Lung microvascular endothelial cell (primary cell): ENCODE measurements around the gene MCM9. TPM values are rescaled to one million over a fixed set of nuclear protein-coding genes. Genes with fewer than 3 reads are reported as not detected.
"Not testable (repeated sequence)": the region's sequence is repeated elsewhere in the genome, so short reads cannot be mapped to it uniquely, and the experiment has no call there.

Experiments used
- DNase-seq, 2 donors: peaks; one replicate each; pipeline versions ENCODE4 v3.0.0 to v3.0.0-alpha.2; 2010; ENCODE audit warnings: low read depth in 2 of 2
- total RNA-seq: library from RNA; depleted of rRNA; stranded (reverse); fragments of >200 nt; gene quantifications from 2 replicates; pipeline ENCODE4 v1.2.1, GENCODE V29; 2014

The MCM9 gene
- total RNA-seq, 1 donor from 2014 or later = 11.7 TPM

- no peak for DNase-seq
These were observed 164.1 kb downstream of the MCM9 start for GRCh38 chr6:118770835-118771234.

GRCh38 chr6:118770112-118770788, 164.7 kb downstream of the MCM9 start:
- DNase-seq = no peak

- DNase-seq = no peak
These were observed 166.0 kb downstream of the MCM9 start for GRCh38 chr6:118768904-118769325.

GRCh38 chr6:118768441-118768840, 166.5 kb downstream of the MCM9 start:
- DNase-seq = no peak

- DNase-seq = not testable (repeated sequence)
These were observed 169.6 kb downstream of the MCM9 start for GRCh38 chr6:118765316-118765715.

- no peak for DNase-seq
These were observed 170.2 kb downstream of the MCM9 start for GRCh38 chr6:118764766-118765165.

Other genes with a start within 250 kb of the MCM9 start
- gene ASF1A, start 41.0 kb downstream of the MCM9 start, total RNA-seq = 16.5 and 19.2 TPM in 2 replicates
- under 0.01 and 0.40 TPM in 2 replicates for gene FAM184A, start 143.5 kb upstream of the MCM9 start, total RNA-seq